ENCODE data around the gene PPIF. TPM values are rescaled to one million over a fixed set of nuclear protein-coding genes. Genes with fewer than 3 reads are reported as not detected.

The PPIF gene
- total RNA-seq, 1 donor from 2014 or later, result 21.9 TPM

GRCh38 chr10:79301754-79302530 is 45.3 kb upstream of the PPIF start:
- Mint-ChIP-seq H3K4me1 (ENCODE audit: unreplicated experiment) (no peaks in the 10 kb centered on the region), H3K9me3 (ENCODE audit: unreplicated experiment) (no peaks in the 10 kb centered on the region), H3K27me3 (ENCODE audit: unreplicated experiment) (peaks cover 20% of the 10 kb centered on the region), H3K36me3 (ENCODE audit: low read depth, unreplicated experiment) (peaks cover 39% of the 10 kb centered on the region), H3K27ac (ENCODE audit: unreplicated experiment) (no peak overlapping the region), H3K4me3 (ENCODE audit: unreplicated experiment) (no peak overlapping the region)
- no peak for DNase-seq (ENCODE audit: low spot score)
- TF ChIP-seq, protein P1, sequence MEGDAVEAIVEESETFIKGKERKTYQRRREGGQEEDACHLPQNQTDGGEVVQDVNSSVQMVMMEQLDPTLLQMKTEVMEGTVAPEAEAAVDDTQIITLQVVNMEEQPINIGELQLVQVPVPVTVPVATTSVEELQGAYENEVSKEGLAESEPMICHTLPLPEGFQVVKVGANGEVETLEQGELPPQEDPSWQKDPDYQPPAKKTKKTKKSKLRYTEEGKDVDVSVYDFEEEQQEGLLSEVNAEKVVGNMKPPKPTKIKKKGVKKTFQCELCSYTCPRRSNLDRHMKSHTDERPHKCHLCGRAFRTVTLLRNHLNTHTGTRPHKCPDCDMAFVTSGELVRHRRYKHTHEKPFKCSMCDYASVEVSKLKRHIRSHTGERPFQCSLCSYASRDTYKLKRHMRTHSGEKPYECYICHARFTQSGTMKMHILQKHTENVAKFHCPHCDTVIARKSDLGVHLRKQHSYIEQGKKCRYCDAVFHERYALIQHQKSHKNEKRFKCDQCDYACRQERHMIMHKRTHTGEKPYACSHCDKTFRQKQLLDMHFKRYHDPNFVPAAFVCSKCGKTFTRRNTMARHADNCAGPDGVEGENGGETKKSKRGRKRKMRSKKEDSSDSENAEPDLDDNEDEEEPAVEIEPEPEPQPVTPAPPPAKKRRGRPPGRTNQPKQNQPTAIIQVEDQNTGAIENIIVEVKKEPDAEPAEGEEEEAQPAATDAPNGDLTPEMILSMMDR (IDR thresholded peaks at IDR 0.05; ENCODE audit: unreplicated experiment), result no peak

- H3K4me3 Mint-ChIP-seq (ENCODE audit: unreplicated experiment), result no peak overlapping the region
- TF ChIP-seq, protein P1 (IDR thresholded peaks at IDR 0.05; ENCODE audit: unreplicated experiment), result no peak
- no peak overlapping the region for H3K27ac Mint-ChIP-seq (ENCODE audit: unreplicated experiment)
- no peaks in the 10 kb centered on the region for H3K9me3 Mint-ChIP-seq (ENCODE audit: unreplicated experiment)
- H3K27me3 Mint-ChIP-seq (ENCODE audit: unreplicated experiment), result peaks cover 18% of the 10 kb centered on the region
- peaks cover 44% of the 10 kb centered on the region for H3K36me3 Mint-ChIP-seq (ENCODE audit: low read depth, unreplicated experiment)
- DNase-seq (ENCODE audit: low spot score), result no peak
- no peaks in the 10 kb centered on the region for H3K4me1 Mint-ChIP-seq (ENCODE audit: unreplicated experiment)
These were observed 43.4 kb upstream of the PPIF start for GRCh38 chr10:79303631-79304478.

GRCh38 chr10:79304479-79305087 is 42.7 kb upstream of the PPIF start:
- DNase-seq (ENCODE audit: low spot score), result no peak
- peaks cover 3% of the 10 kb centered on the region for H3K4me1 Mint-ChIP-seq (ENCODE audit: unreplicated experiment)
- H3K9me3 Mint-ChIP-seq (ENCODE audit: unreplicated experiment), result no peaks in the 10 kb centered on the region
- no peak overlapping the region for H3K4me3 Mint-ChIP-seq (ENCODE audit: unreplicated experiment)
- TF ChIP-seq, protein P1 (IDR thresholded peaks at IDR 0.05; ENCODE audit: unreplicated experiment), result no peak
- H3K27me3 Mint-ChIP-seq (ENCODE audit: unreplicated experiment), result peaks cover 22% of the 10 kb centered on the region
- H3K27ac Mint-ChIP-seq (ENCODE audit: unreplicated experiment), result peak overlapping the region; percentile 81
- H3K36me3 Mint-ChIP-seq (ENCODE audit: low read depth, unreplicated experiment), result peaks cover 42% of the 10 kb centered on the region

GRCh38 chr10:79305515-79305914 is 41.8 kb upstream of the PPIF start:
- H3K27me3 Mint-ChIP-seq (ENCODE audit: unreplicated experiment), result peaks cover 19% of the 10 kb centered on the region
- TF ChIP-seq, protein P1 (IDR thresholded peaks at IDR 0.05; ENCODE audit: unreplicated experiment), result no peak
- no peak overlapping the region for H3K27ac Mint-ChIP-seq (ENCODE audit: unreplicated experiment)
- H3K9me3 Mint-ChIP-seq (ENCODE audit: unreplicated experiment), result no peaks in the 10 kb centered on the region
- DNase-seq (ENCODE audit: low spot score), result no peak
- peaks cover 38% of the 10 kb centered on the region for H3K36me3 Mint-ChIP-seq (ENCODE audit: low read depth, unreplicated experiment)
- H3K4me1 Mint-ChIP-seq (ENCODE audit: unreplicated experiment), result peaks cover 4% of the 10 kb centered on the region
- H3K4me3 Mint-ChIP-seq (ENCODE audit: unreplicated experiment), result no peak overlapping the region
